ENCODE data around the gene TIMM22.

GRCh38 chr17:957856-958421 is 39.0 kb upstream of the TIMM22 start:
- TF ChIP-seq POLR2AphosphoS5 (IDR thresholded peaks at IDR 0.05): peak in 1 of 3 donors; percentile 62
- TF ChIP-seq, protein P1, sequence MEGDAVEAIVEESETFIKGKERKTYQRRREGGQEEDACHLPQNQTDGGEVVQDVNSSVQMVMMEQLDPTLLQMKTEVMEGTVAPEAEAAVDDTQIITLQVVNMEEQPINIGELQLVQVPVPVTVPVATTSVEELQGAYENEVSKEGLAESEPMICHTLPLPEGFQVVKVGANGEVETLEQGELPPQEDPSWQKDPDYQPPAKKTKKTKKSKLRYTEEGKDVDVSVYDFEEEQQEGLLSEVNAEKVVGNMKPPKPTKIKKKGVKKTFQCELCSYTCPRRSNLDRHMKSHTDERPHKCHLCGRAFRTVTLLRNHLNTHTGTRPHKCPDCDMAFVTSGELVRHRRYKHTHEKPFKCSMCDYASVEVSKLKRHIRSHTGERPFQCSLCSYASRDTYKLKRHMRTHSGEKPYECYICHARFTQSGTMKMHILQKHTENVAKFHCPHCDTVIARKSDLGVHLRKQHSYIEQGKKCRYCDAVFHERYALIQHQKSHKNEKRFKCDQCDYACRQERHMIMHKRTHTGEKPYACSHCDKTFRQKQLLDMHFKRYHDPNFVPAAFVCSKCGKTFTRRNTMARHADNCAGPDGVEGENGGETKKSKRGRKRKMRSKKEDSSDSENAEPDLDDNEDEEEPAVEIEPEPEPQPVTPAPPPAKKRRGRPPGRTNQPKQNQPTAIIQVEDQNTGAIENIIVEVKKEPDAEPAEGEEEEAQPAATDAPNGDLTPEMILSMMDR (IDR thresholded peaks at IDR 0.05): no peak
- no peak for TF ChIP-seq POLR2A (IDR thresholded peaks at IDR 0.05)
- no peak for TF ChIP-seq EP300 (IDR thresholded peaks at IDR 0.05)

Data from stomach (tissue), 4 donors.